K562 (cell line): Measurements from ENCODE around the gene DPP3. TPM values are rescaled to one million over a fixed set of nuclear protein-coding genes. Genes with fewer than 3 reads are reported as not detected.

Experiments
- ATF7 ChIP-seq: fragments of 450-650 bp; IDR thresholded peaks from 2 replicates; pipeline ENCODE4 v1.7.1; 2014; ENCODE audit warnings: mild to moderate bottlenecking, moderate library complexity
- FOXA3 ChIP-seq, 2 experiments: fragments of 450-650 bp in 1 of 2; sonication (generic) in 1 of 2; formaldehyde crosslinking; IDR thresholded peaks in 1 of 2; conservative IDR thresholded peaks in 1 of 2; 2 replicates each; pipeline versions ENCODE4 v1.4.0 to v1.8.0; 2020 to 2022; ENCODE audit warnings: mild to moderate bottlenecking in 2 of 2, missing genetic modification reagents in 1 of 2
- GATAD2B ChIP-seq: fragments of 450-650 bp; IDR thresholded peaks from 2 replicates; pipeline ENCODE4 v1.6.1; 2017; ENCODE audit warnings: mild to moderate bottlenecking, borderline replicate concordance
- HEY1 ChIP-seq: fragments of 250-450 bp; sonication (Bioruptor Pico); IDR thresholded peaks from 2 replicates; pipeline ENCODE4 v1.5.0; 2020; ENCODE audit warnings: mild to moderate bottlenecking, moderate library complexity, borderline replicate concordance
- NCOA6 ChIP-seq: fragments of 450-650 bp; IDR thresholded peaks from 2 replicates; pipeline ENCODE4 v1.6.1; 2017; ENCODE audit warnings: mild to moderate bottlenecking
- NR1H2 ChIP-seq: sonication (generic); formaldehyde crosslinking; IDR thresholded peaks from 2 replicates; pipeline ENCODE4 v1.4.0; 2020; ENCODE audit warnings: mild to moderate bottlenecking, missing genetic modification reagents
- PHF8 ChIP-seq: fragments of 200-600 bp; sonication (generic); IDR thresholded peaks from 2 replicates; pipeline ENCODE4 v1.6.1; 2012; ENCODE audit warnings: mixed run types, mild to moderate bottlenecking, inconsistent platforms, low read length, moderate library complexity, borderline replicate concordance
- POLR2AphosphoS5 ChIP-seq: IDR thresholded peaks from 2 replicates; pipeline ENCODE4 v1.6.1; 2011; ENCODE audit warnings: mild to moderate bottlenecking, low read depth, low read length, moderate library complexity; ENCODE audit not compliant: control insufficient read depth, insufficient read depth
- PURB ChIP-seq: sonication (generic); formaldehyde crosslinking; IDR thresholded peaks from 2 replicates; pipeline ENCODE4 v1.9.0; 2021; ENCODE audit warnings: low read depth, mild to moderate bottlenecking, missing genetic modification reagents
- TRIM28 ChIP-seq: fragments of 450-650 bp; IDR thresholded peaks from 2 replicates; pipeline ENCODE4 v1.6.1; 2017
- VEZF1 ChIP-seq: fragments of 200-800 bp; sonication (Bioruptor generic); IDR thresholded peaks from 2 replicates; pipeline ENCODE4 v1.6.1; 2017; ENCODE audit warnings: missing genetic modification characterization, missing compliant biosample characterization
- ZC3H8 ChIP-seq: fragments of 450-650 bp; IDR thresholded peaks from 2 replicates; pipeline ENCODE4 v1.6.1; 2017
- polyA plus RNA-seq, 8 experiments: library from polyadenylated mRNA; depleted of rRNA in 4 of 8; stranded (reverse) in 5 of 8; unstranded in 3 of 8; fragments of >200 nt; fragmentation: Nextera tagmentation in 2 of 8; fragmentation: Illumina TruSeq in 1 of 8; extraction: Ambion mirVana in 2 of 8; extraction: Trizol in 1 of 8; gene quantifications; 2 replicates each; pipeline versions ENCODE4 v1.2.1 to v1.2.3, GENCODE V29; 2011 to 2014; ENCODE audit warnings: inconsistent platforms in 1 of 8, missing spikeins in 1 of 8
- total RNA-seq, 7 experiments: library from RNA; depleted of rRNA in 6 of 7; stranded (reverse); fragments of >200 nt in 6 of 7; fragmentation: Illumina TruSeq in 2 of 7; extraction: Trizol in 2 of 7; gene quantifications; 2 replicates each; pipeline versions ENCODE4 v1.2.1 to v1.2.3, GENCODE V29; 2011 to 2021; ENCODE audit warnings: low replicate concordance in 1 of 7
- TF ChIP-seq, protein P1 (sequence below), 3 experiments: fragments of 200-800 bp in 1 of 3; fragments of 250-450 bp in 1 of 3; fragments of 450-650 bp in 1 of 3; sonication (Bioruptor Pico) in 1 of 3; sonication (Bioruptor generic) in 1 of 3; formaldehyde crosslinking in 1 of 3; IDR thresholded peaks; 2 replicates each; pipeline versions ENCODE4 v1.6.1 to v1.8.0; 2016 to 2022; ENCODE audit warnings: mild to moderate bottlenecking in 2 of 3, missing genetic modification characterization in 2 of 3, missing compliant biosample characterization in 1 of 3, moderate library complexity in 1 of 3
- TF ChIP-seq, protein P2 (sequence below), 2 experiments: IDR thresholded peaks in 1 of 2; conservative IDR thresholded peaks in 1 of 2; 2 replicates each; pipeline ENCODE4 v1.6.1; 2016; ENCODE audit warnings: low read depth in 2 of 2, mild to moderate bottlenecking in 1 of 2, missing compliant biosample characterization in 1 of 2, missing genetic modification characterization in 1 of 2, moderate library complexity in 1 of 2
- TF ChIP-seq, protein P3 (sequence below), 3 experiments: fragments of 200-800 bp in 1 of 3; sonication (Bioruptor generic) in 1 of 3; sonication (generic) in 1 of 3; formaldehyde crosslinking in 1 of 3; IDR thresholded peaks; 2 replicates each; pipeline versions ENCODE4 v1.6.1 to v1.8.0; 2016 to 2022; ENCODE audit warnings: mild to moderate bottlenecking in 2 of 3, missing compliant biosample characterization in 2 of 3, missing genetic modification characterization in 2 of 3, missing genetic modification reagents in 1 of 3
- TF ChIP-seq, protein P4 (sequence below): fragments of 250-450 bp; sonication (Bioruptor Pico); IDR thresholded peaks from 2 replicates; pipeline ENCODE4 v1.5.0; 2021

The DPP3 gene
- total and polyA plus RNA-seq, 9 of the 15 experiments (the other 6 are each of a cell fraction or from before 2014, with no cell fraction given): 3.7 to 69.2 (median 43.3) TPM

GRCh38 chr11:66545701-66546367, 65.6 kb downstream of the DPP3 start, which contains the start of gene ZDHHC24 (continued):
- TF ChIP-seq, protein P1, sequence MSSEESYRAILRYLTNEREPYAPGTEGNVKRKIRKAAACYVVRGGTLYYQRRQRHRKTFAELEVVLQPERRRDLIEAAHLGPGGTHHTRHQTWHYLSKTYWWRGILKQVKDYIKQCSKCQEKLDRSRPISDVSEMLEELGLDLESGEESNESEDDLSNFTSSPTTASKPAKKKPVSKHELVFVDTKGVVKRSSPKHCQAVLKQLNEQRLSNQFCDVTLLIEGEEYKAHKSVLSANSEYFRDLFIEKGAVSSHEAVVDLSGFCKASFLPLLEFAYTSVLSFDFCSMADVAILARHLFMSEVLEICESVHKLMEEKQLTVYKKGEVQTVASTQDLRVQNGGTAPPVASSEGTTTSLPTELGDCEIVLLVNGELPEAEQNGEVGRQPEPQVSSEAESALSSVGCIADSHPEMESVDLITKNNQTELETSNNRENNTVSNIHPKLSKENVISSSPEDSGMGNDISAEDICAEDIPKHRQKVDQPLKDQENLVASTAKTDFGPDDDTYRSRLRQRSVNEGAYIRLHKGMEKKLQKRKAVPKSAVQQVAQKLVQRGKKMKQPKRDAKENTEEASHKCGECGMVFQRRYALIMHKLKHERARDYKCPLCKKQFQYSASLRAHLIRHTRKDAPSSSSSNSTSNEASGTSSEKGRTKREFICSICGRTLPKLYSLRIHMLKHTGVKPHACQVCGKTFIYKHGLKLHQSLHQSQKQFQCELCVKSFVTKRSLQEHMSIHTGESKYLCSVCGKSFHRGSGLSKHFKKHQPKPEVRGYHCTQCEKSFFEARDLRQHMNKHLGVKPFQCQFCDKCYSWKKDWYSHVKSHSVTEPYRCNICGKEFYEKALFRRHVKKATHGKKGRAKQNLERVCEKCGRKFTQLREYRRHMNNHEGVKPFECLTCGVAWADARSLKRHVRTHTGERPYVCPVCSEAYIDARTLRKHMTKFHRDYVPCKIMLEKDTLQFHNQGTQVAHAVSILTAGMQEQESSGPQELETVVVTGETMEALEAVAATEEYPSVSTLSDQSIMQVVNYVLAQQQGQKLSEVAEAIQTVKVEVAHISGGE (CRISPR knock-in tag; IDR thresholded peaks at IDR 0.05): peak in 1 of 3 experiments; percentile 80; a peak in 1 of 6 replicates
- TF ChIP-seq, protein P2, sequence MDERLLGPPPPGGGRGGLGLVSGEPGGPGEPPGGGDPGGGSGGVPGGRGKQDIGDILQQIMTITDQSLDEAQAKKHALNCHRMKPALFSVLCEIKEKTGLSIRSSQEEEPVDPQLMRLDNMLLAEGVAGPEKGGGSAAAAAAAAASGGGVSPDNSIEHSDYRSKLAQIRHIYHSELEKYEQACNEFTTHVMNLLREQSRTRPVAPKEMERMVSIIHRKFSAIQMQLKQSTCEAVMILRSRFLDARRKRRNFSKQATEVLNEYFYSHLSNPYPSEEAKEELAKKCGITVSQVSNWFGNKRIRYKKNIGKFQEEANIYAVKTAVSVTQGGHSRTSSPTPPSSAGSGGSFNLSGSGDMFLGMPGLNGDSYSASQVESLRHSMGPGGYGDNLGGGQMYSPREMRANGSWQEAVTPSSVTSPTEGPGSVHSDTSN (CRISPR knock-in tag; IDR thresholded peaks at IDR 0.05; ENCODE audit: low read depth): peak; percentile 74
- TF ChIP-seq, protein P2 (tag; conservative IDR thresholded peaks at IDR 0.05; ENCODE audit: low read depth): peak; percentile 94
- TF ChIP-seq GATAD2B: peak; percentile 76; the same call in 1 of the 2 replicates
- TF ChIP-seq, protein P3, sequence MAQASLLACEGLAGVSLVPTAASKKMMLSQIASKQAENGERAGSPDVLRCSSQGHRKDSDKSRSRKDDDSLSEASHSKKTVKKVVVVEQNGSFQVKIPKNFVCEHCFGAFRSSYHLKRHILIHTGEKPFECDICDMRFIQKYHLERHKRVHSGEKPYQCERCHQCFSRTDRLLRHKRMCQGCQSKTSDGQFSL (CRISPR knock-in tag; IDR thresholded peaks at IDR 0.05): peak; percentile 86
- TF ChIP-seq, protein P3 (tag; IDR thresholded peaks at IDR 0.05): no peak
- peak; percentile 90; the same call in 1 of the 2 replicates for TF ChIP-seq PHF8
- 0 out of 4 replicates have a peak, but pooled peaks of 1 of the 2 experiments have one; percentile 12 for TF ChIP-seq FOXA3 (CRISPR knock-in tag; conservative IDR thresholded peaks at IDR 0.05 in 1 of 2, IDR thresholded peaks at IDR 0.05 in 1 of 2)
- TF ChIP-seq ZC3H8: no peak
- TF ChIP-seq, protein P4, sequence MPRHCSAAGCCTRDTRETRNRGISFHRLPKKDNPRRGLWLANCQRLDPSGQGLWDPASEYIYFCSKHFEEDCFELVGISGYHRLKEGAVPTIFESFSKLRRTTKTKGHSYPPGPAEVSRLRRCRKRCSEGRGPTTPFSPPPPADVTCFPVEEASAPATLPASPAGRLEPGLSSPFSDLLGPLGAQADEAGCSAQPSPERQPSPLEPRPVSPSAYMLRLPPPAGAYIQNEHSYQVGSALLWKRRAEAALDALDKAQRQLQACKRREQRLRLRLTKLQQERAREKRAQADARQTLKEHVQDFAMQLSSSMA (CRISPR knock-in tag): no peak
- TF ChIP-seq ATF7: peak; percentile 5
- TF ChIP-seq NCOA6: peak; percentile 70; the same call in 1 of the 2 replicates
- 0 out of 2 replicates have a peak, but pooled peaks have one; percentile 52 for TF ChIP-seq NR1H2 (CRISPR knock-in tag)
- TF ChIP-seq TRIM28: no peak
- TF ChIP-seq PURB (CRISPR knock-in tag): no peak
- TF ChIP-seq POLR2AphosphoS5: peak; percentile 60
- TF ChIP-seq VEZF1 (CRISPR knock-in tag): peak; percentile 92
- TF ChIP-seq HEY1 (CRISPR knock-in tag): no peak
